WTC11 (cell line): ENCODE data around the gene LASP1. TPM values are rescaled to one million over a fixed set of nuclear protein-coding genes. Genes with fewer than 3 reads are reported as not detected.

ENCODE experiments used
- ATAC-seq: fragments of 200-7000 bp; cut with Tn5 transposase; 2 replicates; pipeline ENCODE4 v1.10.0; 2021; ENCODE audit warnings: mild to moderate bottlenecking, moderate library complexity
- CTCF ChIA-PET: fragments of 300-600 bp; sonication (Branson Sonifier 250); formaldehyde crosslinking; loops from one replicate; lab custom pipeline; 2021; ENCODE audit warnings: antibody characterized with exemption; lab: Charles Lee
- POLR2A ChIA-PET: fragments of 350-600 bp; sonication (Branson Sonifier 250); formaldehyde crosslinking; loops from one replicate; lab custom pipeline; 2021; ENCODE audit warnings: antibody characterized with exemption; lab: Charles Lee
- DNase-seq: peaks from one replicate; pipeline ENCODE4 v3.0.0; 2021; ENCODE audit warnings: low spot score
- H3K27ac Mint-ChIP-seq: 2 replicates; pipeline ENCODE4 v1.8.0; 2021; ENCODE audit warnings: mixed read lengths
- H3K27me3 Mint-ChIP-seq: 2 replicates; pipeline ENCODE4 v1.8.0; 2021; ENCODE audit warnings: low read depth, mild to moderate bottlenecking, moderate library complexity, mixed read lengths
- H3K36me3 Mint-ChIP-seq: 2 replicates; pipeline ENCODE4 v1.8.0; 2021; ENCODE audit warnings: mixed read lengths
- H3K4me1 Mint-ChIP-seq: 2 replicates; pipeline ENCODE4 v1.8.0; 2022; ENCODE audit warnings: mixed read lengths
- H3K4me3 Mint-ChIP-seq: 2 replicates; pipeline ENCODE4 v1.8.0; 2021; ENCODE audit warnings: mild to moderate bottlenecking, moderate library complexity, mixed read lengths
- H3K9me3 Mint-ChIP-seq: 2 replicates; pipeline ENCODE4 v1.8.0; 2021; ENCODE audit warnings: mixed read lengths
- CREB1 ChIP-seq: sonication (generic); formaldehyde crosslinking; IDR thresholded peaks from 2 replicates; pipeline ENCODE4 v1.8.0; 2023; ENCODE audit warnings: mild to moderate bottlenecking, missing genetic modification reagents
- E2F4 ChIP-seq: sonication (generic); formaldehyde crosslinking; IDR thresholded peaks from 2 replicates; pipeline ENCODE4 v1.8.1; 2022; ENCODE audit warnings: low read depth, mild to moderate bottlenecking, moderate library complexity, missing genetic modification reagents, borderline replicate concordance
- EMX1 ChIP-seq: fragments of 250-450 bp; sonication (Bioruptor Pico); IDR thresholded peaks from 2 replicates; pipeline ENCODE4 v1.8.0; 2021; ENCODE audit warnings: mild to moderate bottlenecking
- ETV6 ChIP-seq: sonication (generic); formaldehyde crosslinking; IDR thresholded peaks from 2 replicates; pipeline ENCODE4 v1.8.1; 2022; ENCODE audit warnings: mild to moderate bottlenecking, missing genetic modification reagents
- GRHL2 ChIP-seq: fragments of 250-450 bp; sonication (Bioruptor Pico); IDR thresholded peaks from 2 replicates; pipeline ENCODE4 v1.8.0; 2022; ENCODE audit warnings: mild to moderate bottlenecking, moderate library complexity; ENCODE audit not compliant: insufficient replicate concordance, severe bottlenecking
- MXD4 ChIP-seq: fragments of 250-450 bp; sonication (Bioruptor Pico); IDR thresholded peaks from 2 replicates; pipeline ENCODE4 v1.8.0; 2021; ENCODE audit warnings: mild to moderate bottlenecking, moderate library complexity, borderline replicate concordance
- SMAD3 ChIP-seq: sonication (generic); formaldehyde crosslinking; IDR thresholded peaks from 2 replicates; pipeline ENCODE4 v1.8.0; 2022; ENCODE audit warnings: missing genetic modification reagents, mild to moderate bottlenecking, borderline replicate concordance
- SMAD4 ChIP-seq: sonication (generic); formaldehyde crosslinking; IDR thresholded peaks from 2 replicates; pipeline ENCODE4 v1.8.0; 2022; ENCODE audit warnings: mild to moderate bottlenecking, missing genetic modification reagents
- SP1 ChIP-seq: sonication (generic); formaldehyde crosslinking; conservative IDR thresholded peaks from 2 replicates; pipeline ENCODE4 v1.8.1; 2022; ENCODE audit warnings: missing genetic modification reagents
- TEAD1 ChIP-seq: sonication (generic); formaldehyde crosslinking; IDR thresholded peaks from 2 replicates; pipeline ENCODE4 v1.8.0; 2022; ENCODE audit warnings: mild to moderate bottlenecking, missing genetic modification reagents
- ZBTB21 ChIP-seq: sonication (generic); formaldehyde crosslinking; IDR thresholded peaks from 2 replicates; pipeline ENCODE4 v1.8.1; 2023; ENCODE audit warnings: mild to moderate bottlenecking, missing genetic modification reagents, borderline replicate concordance
- ZNF138 ChIP-seq: sonication (generic); formaldehyde crosslinking; conservative IDR thresholded peaks from 2 replicates; pipeline ENCODE4 v1.8.1; 2022; ENCODE audit warnings: mild to moderate bottlenecking, moderate library complexity, missing genetic modification reagents
- ZNF232 ChIP-seq: sonication (generic); formaldehyde crosslinking; IDR thresholded peaks from 2 replicates; pipeline ENCODE4 v1.8.0; 2022; ENCODE audit warnings: mild to moderate bottlenecking, missing genetic modification reagents
- ZNF425 ChIP-seq: fragments of 250-450 bp; sonication (Bioruptor Pico); conservative IDR thresholded peaks from 2 replicates; pipeline ENCODE4 v1.9.0; 2021; ENCODE audit warnings: mild to moderate bottlenecking
- ZNF671 ChIP-seq: fragments of 250-450 bp; sonication (Bioruptor Pico); IDR thresholded peaks from 2 replicates; pipeline ENCODE4 v1.8.0; 2021; ENCODE audit warnings: mild to moderate bottlenecking
- ZSCAN18 ChIP-seq: fragments of 250-450 bp; sonication (Bioruptor Pico); IDR thresholded peaks from 2 replicates; pipeline ENCODE4 v2.1.2; 2022; ENCODE audit warnings: mild to moderate bottlenecking, moderate library complexity
- total RNA-seq: library from RNA; stranded (reverse); gene quantifications from 3 replicates; pipeline ENCODE4 v1.2.3, GENCODE V29; 2021
- TF ChIP-seq, protein P1 (sequence below): sonication (generic); formaldehyde crosslinking; IDR thresholded peaks from 2 replicates; pipeline ENCODE4 v1.8.0; 2023; ENCODE audit warnings: missing genetic modification reagents, mild to moderate bottlenecking, borderline replicate concordance
- TF ChIP-seq, protein P2 (sequence below): sonication (generic); formaldehyde crosslinking; IDR thresholded peaks from 2 replicates; pipeline ENCODE4 v1.8.0; 2022; ENCODE audit warnings: mild to moderate bottlenecking, missing genetic modification reagents
- TF ChIP-seq, protein P3 (sequence below): sonication (generic); formaldehyde crosslinking; IDR thresholded peaks from 2 replicates; pipeline ENCODE4 v1.8.0; 2023; ENCODE audit warnings: mild to moderate bottlenecking, missing genetic modification reagents
- TF ChIP-seq, protein P4 (sequence below): fragments of 250-450 bp; sonication (Bioruptor Pico); IDR thresholded peaks from 2 replicates; pipeline ENCODE4 v1.9.0; 2021; ENCODE audit warnings: mild to moderate bottlenecking

The LASP1 gene
- total RNA-seq, 1 experiment from 2014 or later, result 139 TPM

DNA sequence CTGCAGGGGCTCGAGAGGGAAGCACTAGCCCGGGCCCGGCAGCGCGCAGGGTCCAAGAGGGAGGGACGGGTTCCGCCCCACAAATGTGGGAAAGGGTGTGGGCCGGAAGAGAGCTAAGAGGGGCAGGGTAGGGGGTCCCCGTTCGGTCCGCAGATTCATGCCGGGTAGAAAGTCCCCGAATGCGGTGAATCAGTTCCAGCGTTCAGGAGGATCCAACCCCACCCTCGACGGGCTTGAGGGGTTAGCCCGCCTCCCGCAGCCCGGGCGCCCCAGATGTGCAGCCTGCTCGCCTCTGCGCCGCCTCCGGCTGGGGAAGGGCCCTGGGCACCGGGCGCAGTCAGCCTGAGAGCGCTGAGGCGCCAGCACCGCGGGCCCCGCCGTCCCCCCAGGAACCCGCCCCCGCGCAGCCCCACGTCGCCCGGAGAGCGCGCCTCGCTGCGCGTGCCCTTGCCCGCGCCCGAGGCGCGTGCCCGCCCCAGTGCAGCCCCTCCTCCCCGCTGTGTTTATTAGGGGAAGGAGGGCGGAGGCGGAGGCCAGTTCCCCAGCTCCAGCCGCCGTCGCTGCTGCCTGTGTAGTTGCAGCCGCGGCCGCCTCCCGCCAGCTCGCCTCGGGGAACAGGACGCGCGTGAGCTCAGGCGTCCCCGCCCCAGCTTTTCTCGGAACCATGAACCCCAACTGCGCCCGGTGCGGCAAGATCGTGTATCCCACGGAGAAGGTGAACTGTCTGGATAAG is at the start of gene LASP1 (continued):
- TF ChIP-seq SMAD3 (CRISPR knock-in tag), result no peak
- TF ChIP-seq EMX1, result no peak
- TF ChIP-seq ZNF138 (CRISPR knock-in tag), result no peak
- no peak for TF ChIP-seq ZNF425
- TF ChIP-seq, protein P1, sequence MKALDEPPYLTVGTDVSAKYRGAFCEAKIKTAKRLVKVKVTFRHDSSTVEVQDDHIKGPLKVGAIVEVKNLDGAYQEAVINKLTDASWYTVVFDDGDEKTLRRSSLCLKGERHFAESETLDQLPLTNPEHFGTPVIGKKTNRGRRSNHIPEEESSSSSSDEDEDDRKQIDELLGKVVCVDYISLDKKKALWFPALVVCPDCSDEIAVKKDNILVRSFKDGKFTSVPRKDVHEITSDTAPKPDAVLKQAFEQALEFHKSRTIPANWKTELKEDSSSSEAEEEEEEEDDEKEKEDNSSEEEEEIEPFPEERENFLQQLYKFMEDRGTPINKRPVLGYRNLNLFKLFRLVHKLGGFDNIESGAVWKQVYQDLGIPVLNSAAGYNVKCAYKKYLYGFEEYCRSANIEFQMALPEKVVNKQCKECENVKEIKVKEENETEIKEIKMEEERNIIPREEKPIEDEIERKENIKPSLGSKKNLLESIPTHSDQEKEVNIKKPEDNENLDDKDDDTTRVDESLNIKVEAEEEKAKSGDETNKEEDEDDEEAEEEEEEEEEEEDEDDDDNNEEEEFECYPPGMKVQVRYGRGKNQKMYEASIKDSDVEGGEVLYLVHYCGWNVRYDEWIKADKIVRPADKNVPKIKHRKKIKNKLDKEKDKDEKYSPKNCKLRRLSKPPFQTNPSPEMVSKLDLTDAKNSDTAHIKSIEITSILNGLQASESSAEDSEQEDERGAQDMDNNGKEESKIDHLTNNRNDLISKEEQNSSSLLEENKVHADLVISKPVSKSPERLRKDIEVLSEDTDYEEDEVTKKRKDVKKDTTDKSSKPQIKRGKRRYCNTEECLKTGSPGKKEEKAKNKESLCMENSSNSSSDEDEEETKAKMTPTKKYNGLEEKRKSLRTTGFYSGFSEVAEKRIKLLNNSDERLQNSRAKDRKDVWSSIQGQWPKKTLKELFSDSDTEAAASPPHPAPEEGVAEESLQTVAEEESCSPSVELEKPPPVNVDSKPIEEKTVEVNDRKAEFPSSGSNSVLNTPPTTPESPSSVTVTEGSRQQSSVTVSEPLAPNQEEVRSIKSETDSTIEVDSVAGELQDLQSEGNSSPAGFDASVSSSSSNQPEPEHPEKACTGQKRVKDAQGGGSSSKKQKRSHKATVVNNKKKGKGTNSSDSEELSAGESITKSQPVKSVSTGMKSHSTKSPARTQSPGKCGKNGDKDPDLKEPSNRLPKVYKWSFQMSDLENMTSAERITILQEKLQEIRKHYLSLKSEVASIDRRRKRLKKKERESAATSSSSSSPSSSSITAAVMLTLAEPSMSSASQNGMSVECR (CRISPR knock-in tag), result peak; percentile 75; the same call in 1 of the 2 replicates
- no peak for TF ChIP-seq E2F4 (CRISPR knock-in tag)
- no peak for TF ChIP-seq MXD4
- 0 out of 2 replicates have a peak, but pooled peaks have one; percentile 28 for TF ChIP-seq SMAD4 (CRISPR knock-in tag)
- no peak for TF ChIP-seq GRHL2
- TF ChIP-seq, protein P2, sequence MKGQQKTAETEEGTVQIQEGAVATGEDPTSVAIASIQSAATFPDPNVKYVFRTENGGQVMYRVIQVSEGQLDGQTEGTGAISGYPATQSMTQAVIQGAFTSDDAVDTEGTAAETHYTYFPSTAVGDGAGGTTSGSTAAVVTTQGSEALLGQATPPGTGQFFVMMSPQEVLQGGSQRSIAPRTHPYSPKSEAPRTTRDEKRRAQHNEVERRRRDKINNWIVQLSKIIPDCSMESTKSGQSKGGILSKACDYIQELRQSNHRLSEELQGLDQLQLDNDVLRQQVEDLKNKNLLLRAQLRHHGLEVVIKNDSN (CRISPR knock-in tag), result peak; percentile 43; the same call in 1 of the 2 replicates

GRCh38 chr17:38824899-38825761 is 44.7 kb upstream of the LASP1 start, which contains the start of gene CWC25:
Gene CWC25, minus strand, starts transcription at chr17:38825321. Its CDS starts 138 bp downstream, at chr17:38825183.
- H3K4me3 Mint-ChIP-seq, result peak within 1 kb of the TSS; percentile 97
- ChIA-PET CTCF (interaction anchor here (0.6 to 0.9 kb wide), 2 partner anchors 90 to 350 kb away, joined by 3 to 4 read pairs; no protein-coding TSS in a partner anchor), POLR2A (interaction anchor here (1.4 to 1.8 kb wide), 4 partner anchors 22 to 44 kb away, joined by 3 to 10 read pairs (median 4); partner anchors contain the start of genes LASP1 and RPL23)
- H3K4me1 Mint-ChIP-seq, result peaks cover 14% of the 10 kb centered on the region
- peak; percentile 82 for ATAC-seq
- peaks cover 9% of the 10 kb centered on the region; the same call in 1 of the 2 replicates for H3K27me3 Mint-ChIP-seq
- no peaks in the 10 kb centered on the region for H3K9me3 Mint-ChIP-seq
- peak; percentile 97 for DNase-seq
- H3K36me3 Mint-ChIP-seq, result peaks cover 10% of the 10 kb centered on the region
- H3K27ac Mint-ChIP-seq, result peak within 1 kb of the TSS; percentile 99
- TF ChIP-seq, protein P3, sequence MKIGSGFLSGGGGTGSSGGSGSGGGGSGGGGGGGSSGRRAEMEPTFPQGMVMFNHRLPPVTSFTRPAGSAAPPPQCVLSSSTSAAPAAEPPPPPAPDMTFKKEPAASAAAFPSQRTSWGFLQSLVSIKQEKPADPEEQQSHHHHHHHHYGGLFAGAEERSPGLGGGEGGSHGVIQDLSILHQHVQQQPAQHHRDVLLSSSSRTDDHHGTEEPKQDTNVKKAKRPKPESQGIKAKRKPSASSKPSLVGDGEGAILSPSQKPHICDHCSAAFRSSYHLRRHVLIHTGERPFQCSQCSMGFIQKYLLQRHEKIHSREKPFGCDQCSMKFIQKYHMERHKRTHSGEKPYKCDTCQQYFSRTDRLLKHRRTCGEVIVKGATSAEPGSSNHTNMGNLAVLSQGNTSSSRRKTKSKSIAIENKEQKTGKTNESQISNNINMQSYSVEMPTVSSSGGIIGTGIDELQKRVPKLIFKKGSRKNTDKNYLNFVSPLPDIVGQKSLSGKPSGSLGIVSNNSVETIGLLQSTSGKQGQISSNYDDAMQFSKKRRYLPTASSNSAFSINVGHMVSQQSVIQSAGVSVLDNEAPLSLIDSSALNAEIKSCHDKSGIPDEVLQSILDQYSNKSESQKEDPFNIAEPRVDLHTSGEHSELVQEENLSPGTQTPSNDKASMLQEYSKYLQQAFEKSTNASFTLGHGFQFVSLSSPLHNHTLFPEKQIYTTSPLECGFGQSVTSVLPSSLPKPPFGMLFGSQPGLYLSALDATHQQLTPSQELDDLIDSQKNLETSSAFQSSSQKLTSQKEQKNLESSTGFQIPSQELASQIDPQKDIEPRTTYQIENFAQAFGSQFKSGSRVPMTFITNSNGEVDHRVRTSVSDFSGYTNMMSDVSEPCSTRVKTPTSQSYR (CRISPR knock-in tag), result no peak
- TF ChIP-seq ZNF671 (CRISPR knock-in tag), result 0 out of 2 replicates have a peak, but pooled peaks have one; percentile 11
- peak; percentile 83 for TF ChIP-seq TEAD1 (CRISPR knock-in tag)
- peak; percentile 94 for TF ChIP-seq SP1 (CRISPR knock-in tag)
- peak; percentile 90 for TF ChIP-seq ETV6 (CRISPR knock-in tag)
- peak; percentile 76; the same call in 1 of the 2 replicates for TF ChIP-seq ZNF232
- TF ChIP-seq CREB1 (CRISPR knock-in tag), result peak; percentile 99
- TF ChIP-seq ZSCAN18, result no peak
- TF ChIP-seq SMAD4 (CRISPR knock-in tag), result 0 out of 2 replicates have a peak, but pooled peaks have one; percentile 30
- TF ChIP-seq ZBTB21 (CRISPR knock-in tag), result peak; percentile 84; the same call in 1 of the 2 replicates
- TF ChIP-seq, protein P4, sequence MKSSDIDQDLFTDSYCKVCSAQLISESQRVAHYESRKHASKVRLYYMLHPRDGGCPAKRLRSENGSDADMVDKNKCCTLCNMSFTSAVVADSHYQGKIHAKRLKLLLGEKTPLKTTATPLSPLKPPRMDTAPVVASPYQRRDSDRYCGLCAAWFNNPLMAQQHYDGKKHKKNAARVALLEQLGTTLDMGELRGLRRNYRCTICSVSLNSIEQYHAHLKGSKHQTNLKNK (CRISPR knock-in tag), result no peak
